ENCODE measurements around the gene OVOL1. TPM values are rescaled to one million over a fixed set of nuclear protein-coding genes. Genes with fewer than 3 reads are reported as not detected.
A peak's percentile ranks its signal among the peaks of the same experiment; 100 is the strongest.

The OVOL1 gene
- total and polyA plus RNA-seq, 10 donors: 0.03 to 0.47 (median 0.10) TPM; not detected in 6

- Histone ChIP-seq H3K27ac (no peak overlapping the region), H3K27me3 (replicated peaks in 1 of 7) (peaks cover 0 to 69% (median 19%) of the 10 kb centered on the region in 7 donors), H3K36me3 (no peaks in the 10 kb centered on the region), H3K4me3 (no peak overlapping the region), H3K4me1 (peaks cover 0 to 12% (median 7%) of the 10 kb centered on the region in 6 donors), H3K9me3 (no peaks in the 10 kb centered on the region)
- intact Hi-C loops (cut with DNase I; ENCODE audit: low total_unique reads): no loop called here
- no peak for DNase-seq
- TF ChIP-seq POLR2A (IDR thresholded peaks at IDR 0.05): no peak
- TF ChIP-seq, protein P1, sequence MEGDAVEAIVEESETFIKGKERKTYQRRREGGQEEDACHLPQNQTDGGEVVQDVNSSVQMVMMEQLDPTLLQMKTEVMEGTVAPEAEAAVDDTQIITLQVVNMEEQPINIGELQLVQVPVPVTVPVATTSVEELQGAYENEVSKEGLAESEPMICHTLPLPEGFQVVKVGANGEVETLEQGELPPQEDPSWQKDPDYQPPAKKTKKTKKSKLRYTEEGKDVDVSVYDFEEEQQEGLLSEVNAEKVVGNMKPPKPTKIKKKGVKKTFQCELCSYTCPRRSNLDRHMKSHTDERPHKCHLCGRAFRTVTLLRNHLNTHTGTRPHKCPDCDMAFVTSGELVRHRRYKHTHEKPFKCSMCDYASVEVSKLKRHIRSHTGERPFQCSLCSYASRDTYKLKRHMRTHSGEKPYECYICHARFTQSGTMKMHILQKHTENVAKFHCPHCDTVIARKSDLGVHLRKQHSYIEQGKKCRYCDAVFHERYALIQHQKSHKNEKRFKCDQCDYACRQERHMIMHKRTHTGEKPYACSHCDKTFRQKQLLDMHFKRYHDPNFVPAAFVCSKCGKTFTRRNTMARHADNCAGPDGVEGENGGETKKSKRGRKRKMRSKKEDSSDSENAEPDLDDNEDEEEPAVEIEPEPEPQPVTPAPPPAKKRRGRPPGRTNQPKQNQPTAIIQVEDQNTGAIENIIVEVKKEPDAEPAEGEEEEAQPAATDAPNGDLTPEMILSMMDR (IDR thresholded peaks at IDR 0.05 in 8 of 11, conservative IDR thresholded peaks at IDR 0.05 in 3 of 11): no peak
- no peak for TF ChIP-seq POLR2AphosphoS5 (IDR thresholded peaks at IDR 0.05)
- WGBS, 5 donors: 85 to 92% (median 90%) methylated on average over 8 of the region's 8 CpGs
Measured at GRCh38 chr11:65798882-65799281, 12.0 kb downstream of the OVOL1 start.

DNA sequence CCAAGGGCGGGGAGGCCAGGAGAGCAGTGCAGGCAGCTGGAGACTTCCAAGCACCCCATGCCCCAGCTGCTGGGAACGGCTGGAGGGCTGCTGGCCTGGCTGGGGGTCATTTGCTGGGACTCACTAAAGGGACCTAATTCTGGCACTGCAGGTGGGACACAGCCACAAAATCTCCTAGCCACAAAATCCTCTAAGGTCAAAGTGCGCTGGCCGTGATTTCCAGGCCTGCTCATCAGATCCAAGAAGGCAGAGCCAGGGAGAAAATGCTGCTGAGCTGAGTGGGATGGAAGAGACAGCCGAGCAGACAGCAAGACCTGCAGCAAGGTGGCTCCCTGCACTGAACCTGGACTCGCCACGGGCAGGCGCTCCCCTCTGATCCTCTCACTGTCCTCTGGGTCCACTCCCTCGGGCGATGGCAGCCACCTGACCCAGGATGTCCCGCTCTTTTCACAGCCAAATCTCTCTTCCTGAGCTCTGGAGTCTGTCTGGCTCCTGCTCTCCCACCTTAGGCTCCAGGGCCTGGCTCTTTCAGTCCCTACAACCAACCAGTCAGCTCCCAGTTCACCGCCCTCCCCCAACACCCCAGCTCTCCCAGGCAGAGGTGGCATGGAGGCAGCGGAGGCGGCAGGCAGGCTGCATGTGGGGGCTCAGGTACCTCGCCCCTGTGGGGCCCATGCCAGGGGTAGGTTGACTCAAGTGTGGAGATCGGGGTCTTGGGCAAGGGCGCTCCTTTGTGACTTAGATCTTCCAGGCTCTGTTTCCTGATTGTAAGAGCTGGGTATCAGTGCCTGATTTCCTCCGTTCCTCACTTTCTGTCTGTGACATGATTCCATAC, 14.5 kb downstream of the OVOL1 start:
- intact Hi-C loops (cut with DNase I; ENCODE audit: low total_unique reads): no loop called here
- peaks cover 0 to 82% (median 21%) of the 10 kb centered on the region in 7 donors for H3K27me3 ChIP-seq (replicated peaks in 1 of 7)
- H3K27ac ChIP-seq: no peak overlapping the region
- TF ChIP-seq, protein P1 (IDR thresholded peaks at IDR 0.05 in 8 of 11, conservative IDR thresholded peaks at IDR 0.05 in 3 of 11): no peak
- TF ChIP-seq POLR2AphosphoS5 (IDR thresholded peaks at IDR 0.05) (no peak), POLR2A (IDR thresholded peaks at IDR 0.05) (no peak)
- DNase-seq: no peak
- WGBS, 5 donors: 70 to 86% (median 84%) methylated on average over 17 to 18 of the region's 18 CpGs
- no peaks in the 10 kb centered on the region for H3K9me3 ChIP-seq
- no peaks in the 10 kb centered on the region for H3K36me3 ChIP-seq
- no peak overlapping the region for H3K4me3 ChIP-seq
- peaks cover 0 to 20% (median 7%) of the 10 kb centered on the region in 6 donors for H3K4me1 ChIP-seq

GRCh38 chr11:65802841-65803240, 16.0 kb downstream of the OVOL1 start:
- no peaks in the 10 kb centered on the region for H3K9me3 ChIP-seq
- H3K27me3 ChIP-seq (replicated peaks in 1 of 7): peaks cover 0 to 79% (median 21%) of the 10 kb centered on the region in 7 donors
- DNase-seq: no peak
- H3K27ac ChIP-seq: no peak overlapping the region
- intact Hi-C loops (cut with DNase I; ENCODE audit: low total_unique reads): no loop called here
- WGBS, 5 donors: 59 to 72% (median 67%) methylated on average over 9 of the region's 9 CpGs
- H3K4me1 ChIP-seq: peaks cover 0 to 20% (median 7%) of the 10 kb centered on the region in 6 donors
- peak overlapping the region in 1 of 8 donors; percentile 35 for H3K4me3 ChIP-seq
- H3K36me3 ChIP-seq: no peaks in the 10 kb centered on the region
- TF ChIP-seq, protein P1 (IDR thresholded peaks at IDR 0.05 in 8 of 11, conservative IDR thresholded peaks at IDR 0.05 in 3 of 11): no peak
- TF ChIP-seq POLR2AphosphoS5 (IDR thresholded peaks at IDR 0.05): no peak
- TF ChIP-seq POLR2A (IDR thresholded peaks at IDR 0.05): no peak

DNA sequence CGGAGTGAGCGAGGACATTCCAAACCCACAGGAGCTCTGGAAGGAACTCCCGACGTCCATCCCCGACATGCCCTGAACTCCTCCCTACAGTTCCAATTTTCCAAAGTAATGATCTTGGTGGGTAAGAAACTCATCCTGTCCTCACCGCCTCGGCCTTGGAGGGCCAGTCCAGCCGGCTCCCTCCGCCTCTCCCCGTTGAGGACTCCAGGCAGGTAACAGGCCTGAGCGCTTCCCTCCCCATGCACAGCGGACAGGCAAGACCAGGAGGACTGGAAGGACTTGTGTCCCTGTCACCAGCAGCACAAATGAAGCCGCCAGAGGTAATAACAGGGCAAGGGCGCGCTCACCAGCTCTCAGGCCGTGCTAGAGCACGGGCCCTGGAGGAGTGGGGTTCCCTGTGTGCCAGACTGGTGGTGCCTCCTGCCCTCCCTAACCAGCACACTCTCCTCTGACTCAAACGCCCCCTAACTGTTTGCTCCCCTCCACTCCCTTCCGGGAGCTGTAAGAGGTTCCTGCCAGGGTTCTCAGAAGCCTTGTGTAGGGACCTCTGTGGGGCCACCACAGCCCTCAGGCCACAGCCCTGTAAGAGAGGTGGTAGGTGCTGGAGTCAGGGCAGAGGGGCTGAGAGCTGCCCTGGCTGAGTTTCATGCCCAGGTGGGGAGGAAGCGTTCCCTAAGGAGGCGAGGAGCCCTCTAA, 17.1 kb downstream of the OVOL1 start:
- TF ChIP-seq POLR2AphosphoS5 (IDR thresholded peaks at IDR 0.05) (peak in 1 of 3 donors; percentile 20), POLR2A (IDR thresholded peaks at IDR 0.05) (no peak)
- H3K36me3 ChIP-seq: no peaks in the 10 kb centered on the region
- H3K4me1 ChIP-seq: peaks cover 0 to 20% (median 7%) of the 10 kb centered on the region in 6 donors
- H3K4me3 ChIP-seq: peak overlapping the region in 2 of 8 donors; percentile 19 to 35
- H3K9me3 ChIP-seq: no peaks in the 10 kb centered on the region
- H3K27me3 ChIP-seq (replicated peaks in 1 of 7): peaks cover 0 to 79% (median 21%) of the 10 kb centered on the region in 7 donors
- no peak for DNase-seq
- 47 to 63% (median 57%) methylated on average over 15 to 21 of the region's 21 CpGs for WGBS, 5 donors
- intact Hi-C loops (cut with DNase I; ENCODE audit: low total_unique reads): no loop called here
- H3K27ac ChIP-seq: no peak overlapping the region
